Natural killer cell (primary cell): ENCODE data around the gene ACTG1. TPM values are rescaled to one million over a fixed set of nuclear protein-coding genes. Genes with fewer than 3 reads are reported as not detected.
A peak's percentile ranks its signal among the peaks of the same experiment; 100 is the strongest.

Experiments used
- ATAC-seq, 3 donors: fragments of 150-1000 bp in 2 of 3; fragments of 200-7000 bp in 1 of 3; cut with Tn5 transposase; 1 replicate in 1 of 3; 2 replicates in 2 of 3; pipeline ENCODE4 v1.10.0; 2021; ENCODE audit warnings: mild to moderate bottlenecking in 2 of 3, moderate library complexity in 2 of 3
- DNase-seq, 2 donors: peaks; one replicate each; pipeline versions ENCODE4 v3.0.0 to v3.0.0-alpha.2; 2013 to 2021; ENCODE audit warnings: mixed read lengths in 1 of 2
- H3K27ac ChIP-seq: one replicate; pipeline ENCODE4 v1.5.1; 2013; ENCODE audit warnings: mild to moderate bottlenecking, low read length
- H3K27me3 ChIP-seq: one replicate; pipeline ENCODE4 v1.6.1; 2013; ENCODE audit warnings: low read length; ENCODE audit not compliant: control insufficient read depth, insufficient read depth
- H3K36me3 ChIP-seq: one replicate; pipeline ENCODE4 v1.6.1; 2013; ENCODE audit warnings: low read length; ENCODE audit not compliant: control insufficient read depth, insufficient read depth
- H3K4me1 ChIP-seq: one replicate; pipeline ENCODE4 v1.6.1; 2013; ENCODE audit warnings: low read length; ENCODE audit not compliant: control insufficient read depth, insufficient read depth
- H3K4me3 ChIP-seq: one replicate; pipeline ENCODE4 v1.5.1; 2013; ENCODE audit warnings: low read length
- H3K9me3 ChIP-seq: one replicate; pipeline ENCODE4 v1.6.1; 2013; ENCODE audit warnings: low read length; ENCODE audit not compliant: control insufficient read depth, insufficient read depth
- H3K27ac Mint-ChIP-seq, 2 donors: one replicate each; pipeline ENCODE4 v1.8.0; 2022; ENCODE audit warnings: mild to moderate bottlenecking in 2 of 2, mixed read lengths in 2 of 2, moderate library complexity in 1 of 2
- H3K27me3 Mint-ChIP-seq, 2 donors: one replicate each; pipeline ENCODE4 v1.8.0; 2022; ENCODE audit warnings: low read depth in 2 of 2, mixed read lengths in 2 of 2
- H3K36me3 Mint-ChIP-seq: one replicate; pipeline ENCODE4 v1.8.0; 2022; ENCODE audit warnings: mixed read lengths
- H3K4me1 Mint-ChIP-seq, 2 donors: one replicate each; pipeline ENCODE4 v1.8.0; 2022; ENCODE audit warnings: mixed read lengths in 2 of 2
- H3K4me3 Mint-ChIP-seq: one replicate; pipeline ENCODE4 v1.8.0; 2022; ENCODE audit warnings: mild to moderate bottlenecking, moderate library complexity, mixed read lengths
- H3K9me3 Mint-ChIP-seq, 2 donors: one replicate each; pipeline ENCODE4 v1.8.0; 2022; ENCODE audit warnings: mixed read lengths in 2 of 2
- CTCF ChIP-seq: fragments of 200-600 bp; IDR thresholded peaks from one replicate; pipeline ENCODE4 v1.8.0; 2022; ENCODE audit warnings: antibody characterized with exemption
- WGBS: methylation state at CpG from one replicate; pipeline ENCODE4 v1.1.7; 2013; ENCODE audit warnings: missing lambda C conversion rate; ENCODE audit not compliant: insufficient coverage; 5-methylcytosine and 5-hydroxymethylcytosine counted together
- intact Hi-C: fragments of 100-400 bp; cut with micrococcal nuclease; formaldehyde crosslinking; loops from one replicate; pipeline ENCODE4 v1.14.2; 2022
- total RNA-seq, 4 donors: library from RNA; stranded (reverse); fragments of 120-200 nt in 1 of 4; gene quantifications; one replicate each; pipeline versions ENCODE4 v1.2.3 to v1.2.4, GENCODE V29; 2013 to 2022

The ACTG1 gene
- total RNA-seq, 3 donors from 2014 or later (not counting 1 experiment from before 2014, with no cell fraction given): 1,401 to 1,901 (median 1,735) TPM

GRCh38 chr17:81536299-81537290 lies 24.0 kb upstream of the ACTG1 start:
- no peaks in the 10 kb centered on the region for H3K9me3 ChIP-seq
- ATAC-seq (peak in 1 of 3 donors; percentile 17), DNase-seq (peak in 1 of 2 donors; percentile 35)
- H3K27ac ChIP-seq: no peak overlapping the region
- WGBS: 11% methylated on average over 89 of the region's 89 CpGs
- peaks cover 39% of the 10 kb centered on the region for H3K4me1 ChIP-seq
- Mint-ChIP-seq H3K9me3 (no peaks in the 10 kb centered on the region), H3K36me3 (no peaks in the 10 kb centered on the region), H3K27ac (no peak overlapping the region), H3K4me1 (peaks cover 0 to 12% of the 10 kb centered on the region in 2 donors), H3K4me3 (no peak overlapping the region), H3K27me3 (peaks cover 0 to 15% of the 10 kb centered on the region in 2 donors)
- no peak overlapping the region for H3K4me3 ChIP-seq
- H3K27me3 ChIP-seq: peaks cover 19% of the 10 kb centered on the region
- intact Hi-C loops: no loop called here
- peaks cover 9% of the 10 kb centered on the region for H3K36me3 ChIP-seq
- no peak for TF ChIP-seq CTCF

GRCh38 chr17:81535480-81536298 lies 23.1 kb upstream of the ACTG1 start:
- Mint-ChIP-seq H3K4me3 (no peak overlapping the region), H3K27me3 (peaks cover 0 to 15% of the 10 kb centered on the region in 2 donors), H3K9me3 (no peaks in the 10 kb centered on the region), H3K4me1 (peaks cover 0 to 12% of the 10 kb centered on the region in 2 donors), H3K27ac (no peak overlapping the region), H3K36me3 (no peaks in the 10 kb centered on the region)
- intact Hi-C loops: no loop called here
- Histone ChIP-seq H3K27ac (no peak overlapping the region), H3K36me3 (peaks cover 3% of the 10 kb centered on the region), H3K4me1 (peaks cover 39% of the 10 kb centered on the region), H3K4me3 (no peak overlapping the region), H3K27me3 (peaks cover 19% of the 10 kb centered on the region), H3K9me3 (no peaks in the 10 kb centered on the region)
- ATAC-seq: no peak
- WGBS: 73% methylated on average over 12 of the region's 13 CpGs
- no peak for DNase-seq
- no peak for TF ChIP-seq CTCF

DNA sequence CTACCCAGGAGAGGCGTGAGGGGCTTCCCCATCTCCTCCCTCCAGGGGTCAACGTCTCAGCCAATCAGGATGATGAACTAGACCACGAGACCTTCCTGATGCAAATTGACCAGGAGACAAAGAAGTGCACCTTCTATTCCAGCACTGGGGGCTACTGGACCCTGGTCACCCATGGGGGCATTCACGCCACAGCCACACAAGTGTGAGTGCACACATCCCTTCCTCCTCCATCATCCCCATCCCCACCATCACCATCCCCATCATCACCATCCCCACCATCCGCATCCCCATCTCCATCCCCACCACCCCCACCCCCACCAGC lies 22.4 kb upstream of the ACTG1 start:
- H3K36me3 ChIP-seq: peaks cover 2% of the 10 kb centered on the region
- DNase-seq: no peak
- Mint-ChIP-seq H3K9me3 (no peaks in the 10 kb centered on the region), H3K36me3 (no peaks in the 10 kb centered on the region), H3K4me3 (no peak overlapping the region), H3K27me3 (peaks cover 0 to 15% of the 10 kb centered on the region in 2 donors), H3K4me1 (peaks cover 0 to 12% of the 10 kb centered on the region in 2 donors), H3K27ac (no peak overlapping the region)
- intact Hi-C loops: no loop called here
- H3K4me1 ChIP-seq: peaks cover 39% of the 10 kb centered on the region
- ATAC-seq: no peak
- no peak overlapping the region for H3K4me3 ChIP-seq
- H3K27me3 ChIP-seq: peaks cover 19% of the 10 kb centered on the region
- H3K9me3 ChIP-seq: no peaks in the 10 kb centered on the region
- 86% methylated on average over 5 of the region's 5 CpGs for WGBS
- TF ChIP-seq CTCF: no peak
- no peak overlapping the region for H3K27ac ChIP-seq
